A549 (cell line): ENCODE measurements around the gene LGALS7B. TPM values are rescaled to one million over a fixed set of nuclear protein-coding genes. Genes with fewer than 3 reads are reported as not detected.
"Not testable (repeated sequence)": the region's sequence is repeated elsewhere in the genome, so short reads cannot be mapped to it uniquely, and the experiment has no call there.

ENCODE experiments used
- ATAC-seq, 2 experiments: fragments of 200-7000 bp in 1 of 2; fragments of >200 bp in 1 of 2; cut with Nextera tagmentation in 1 of 2; cut with Tn5 transposase in 1 of 2; 3 replicates each; pipeline versions ENCODE4 v1.8.0 to v1.9.1; 2018 to 2020; ENCODE audit warnings: mild to moderate bottlenecking in 1 of 2, moderate library complexity in 1 of 2
- CTCF ChIA-PET: fragments of 300-600 bp; sonication (Branson Sonifier 250); formaldehyde crosslinking; extraction: SDS; loops from one replicate; lab custom pipeline; 2021; ENCODE audit warnings: antibody characterized with exemption, inconsistent platforms; lab: Yijun Ruan, JAX
- POLR2A ChIA-PET: fragments of 350-600 bp; formaldehyde crosslinking; extraction: SDS; loops from one replicate; lab custom pipeline; 2021; ENCODE audit warnings: antibody characterized with exemption, inconsistent platforms; lab: Yijun Ruan, JAX
- DNase-seq, 2 experiments: peaks; one replicate each; pipeline versions ENCODE4 v3.0.0 to v3.0.0-alpha.2; 2011 to 2016; ENCODE audit warnings: low read depth in 1 of 2, low spot score in 1 of 2
- FAIRE-seq: peaks from 2 replicates; lab custom pipeline; 2011; peaks lifted over from hg19 to GRCh38; lab: Jason Lieb, UNC
- H3K27ac ChIP-seq, 2 experiments: fragments of >200 bp; sonication (Bioruptor Twin); formaldehyde crosslinking; 3 replicates each; pipeline ENCODE4 v1.5.1; 2016 to 2017
- H3K4me1 ChIP-seq: fragments of >200 bp; sonication (Bioruptor Twin); formaldehyde crosslinking; 3 replicates; pipeline ENCODE4 v1.6.1; 2016
- H3K4me2 ChIP-seq: fragments of >200 bp; sonication (Bioruptor Twin); formaldehyde crosslinking; 3 replicates; pipeline ENCODE4 v1.6.1; 2016
- H3K4me3 ChIP-seq: fragments of >200 bp; sonication (Bioruptor Twin); formaldehyde crosslinking; 3 replicates; pipeline ENCODE4 v1.5.1; 2016
- H3K9me3 ChIP-seq: fragments of >200 bp; sonication (Bioruptor Twin); formaldehyde crosslinking; 3 replicates; pipeline ENCODE4 v1.6.1; 2016
- BCL3 ChIP-seq: fragments of >200 bp; sonication (Bioruptor Twin); formaldehyde crosslinking; IDR thresholded peaks from 3 replicates; pipeline ENCODE4 v1.6.1; 2016
- CEBPB ChIP-seq, 2 experiments: fragments of >200 bp in 1 of 2; sonication (Bioruptor Twin) in 1 of 2; formaldehyde crosslinking in 1 of 2; IDR thresholded peaks; 2 replicates each; pipeline ENCODE4 v1.6.1; 2012 to 2016
- CHD2 ChIP-seq: fragments of 150-350 bp; IDR thresholded peaks from 2 replicates; pipeline ENCODE4 v1.6.1; 2014; ENCODE audit warnings: low read length; ENCODE audit not compliant: partially characterized antibody
- CHD4 ChIP-seq: fragments of 200-600 bp; sonication (generic); IDR thresholded peaks from 2 replicates; pipeline ENCODE4 v1.6.1; 2016; ENCODE audit warnings: antibody characterized with exemption, mild to moderate bottlenecking, borderline replicate concordance
- E2F6 ChIP-seq: IDR thresholded peaks from 2 replicates; pipeline ENCODE4 v1.6.1; 2012; ENCODE audit warnings: low read depth, borderline replicate concordance
- EHMT2 ChIP-seq: fragments of 200-600 bp; sonication (generic); IDR thresholded peaks from 2 replicates; pipeline ENCODE4 v1.6.1; 2016; ENCODE audit warnings: antibody characterized with exemption, low read depth, mild to moderate bottlenecking, moderate library complexity
- EP300 ChIP-seq, 2 experiments: fragments of >200 bp; sonication (Bioruptor Twin); formaldehyde crosslinking; IDR thresholded peaks; 2 replicates in 1 of 2; 3 replicates in 1 of 2; pipeline ENCODE4 v1.6.1; 2016 to 2017
- FOSL2 ChIP-seq, 2 experiments: fragments of 450-650 bp in 1 of 2; fragments of >200 bp in 1 of 2; sonication (Bioruptor Twin) in 1 of 2; formaldehyde crosslinking; IDR thresholded peaks; 2 replicates each; pipeline versions ENCODE4 v1.5.0 to v1.6.1; 2016 to 2020; ENCODE audit warnings: mild to moderate bottlenecking in 1 of 2, moderate library complexity in 1 of 2
- GATA3 ChIP-seq: IDR thresholded peaks from 2 replicates; pipeline ENCODE4 v1.6.1; 2012; ENCODE audit warnings: borderline replicate concordance
- HES2 ChIP-seq: fragments of >200 bp; sonication (Bioruptor Twin); formaldehyde crosslinking; IDR thresholded peaks from 2 replicates; pipeline ENCODE4 v1.6.1; 2016
- HEYL ChIP-seq: fragments of 250-450 bp; sonication (Bioruptor Pico); IDR thresholded peaks from 2 replicates; pipeline ENCODE4 v1.8.0; 2021; ENCODE audit warnings: mild to moderate bottlenecking, moderate library complexity
- HMGXB4 ChIP-seq: fragments of 250-450 bp; sonication (Bioruptor Pico); IDR thresholded peaks from 2 replicates; pipeline ENCODE4 v1.5.0; 2021; ENCODE audit warnings: mild to moderate bottlenecking, moderate library complexity, borderline replicate concordance
- HOXA7 ChIP-seq: fragments of 250-450 bp; sonication (Bioruptor Pico); IDR thresholded peaks from 2 replicates; pipeline ENCODE4 v1.5.0; 2020; ENCODE audit warnings: mild to moderate bottlenecking, moderate library complexity
- HOXB13 ChIP-seq: fragments of 250-450 bp; sonication (Bioruptor Pico); IDR thresholded peaks from 2 replicates; pipeline ENCODE4 v1.5.0; 2020; ENCODE audit warnings: low read depth, mild to moderate bottlenecking, moderate library complexity
- KDM1A ChIP-seq: fragments of 200-600 bp; sonication (generic); IDR thresholded peaks from 2 replicates; pipeline ENCODE4 v1.6.1; 2016; ENCODE audit warnings: low read depth, mild to moderate bottlenecking
- MAFK ChIP-seq: fragments of 450-650 bp; IDR thresholded peaks from 2 replicates; pipeline ENCODE4 v1.6.1; 2014; ENCODE audit not compliant: partially characterized antibody
- NR3C1 ChIP-seq: fragments of >200 bp; sonication (Bioruptor Twin); formaldehyde crosslinking; IDR thresholded peaks from 3 replicates; pipeline ENCODE4 v1.6.1; 2017
- PBX3 ChIP-seq: IDR thresholded peaks from 2 replicates; pipeline ENCODE4 v1.6.1; 2012
- PHF8 ChIP-seq: fragments of 200-600 bp; sonication (generic); IDR thresholded peaks from 2 replicates; pipeline ENCODE4 v1.6.1; 2016; ENCODE audit warnings: low read depth, mild to moderate bottlenecking, antibody characterized with exemption, moderate library complexity, borderline replicate concordance
- RARB ChIP-seq: fragments of 250-450 bp; sonication (Bioruptor Pico); IDR thresholded peaks from 2 replicates; pipeline ENCODE4 v1.8.0; 2021; ENCODE audit warnings: mild to moderate bottlenecking, moderate library complexity
- ZFP36 ChIP-seq: fragments of 450-650 bp; IDR thresholded peaks from 2 replicates; pipeline ENCODE4 v1.6.1; 2014; ENCODE audit warnings: borderline replicate concordance; ENCODE audit not compliant: partially characterized antibody
- WGBS: methylation state at CpG from one replicate; pipeline ENCODE4 v1.1.6; 2017; ENCODE audit errors: missing lambda C conversion rate; 5-methylcytosine and 5-hydroxymethylcytosine counted together
- polyA plus RNA-seq, 4 experiments: library from polyadenylated mRNA; depleted of rRNA in 3 of 4; stranded (reverse); fragments of >200 nt; fragmentation: RNase III in 1 of 4; extraction: RNeasy Plus Mini Kit Qiagen cat#74134 plus additional on column Dnase treatment in 1 of 4; gene quantifications; 2 replicates in 3 of 4; 3 replicates in 1 of 4; pipeline ENCODE4 v1.2.3, GENCODE V29; 2011 to 2017

The LGALS7B gene
- polyA plus RNA-seq, 2 of the 4 experiments (the other 2 are of a cell fraction): 0.27 TPM; not detected in 1

GRCh38 chr19:38826856-38827551 is 38.0 kb downstream of the LGALS7B start (continued):
- TF ChIP-seq FOSL2 (IDR thresholded peaks at IDR 0.05): no peak
- TF ChIP-seq FOSL2 (CRISPR knock-in tag; IDR thresholded peaks at IDR 0.05): no peak
- TF ChIP-seq EP300 (IDR thresholded peaks at IDR 0.05): no peak
- no peak for TF ChIP-seq EHMT2

- TF ChIP-seq CEBPB (IDR thresholded peaks at IDR 0.05): peak; percentile 87 to 89
- peak; percentile 69; the same call in 1 of the 2 replicates for TF ChIP-seq HES2
- TF ChIP-seq, all 56 proteins: peak for 2; not testable (repeated sequence) for 54
- not testable (repeated sequence) for H3K4me3 ChIP-seq, H3K9me3 ChIP-seq, H3K4me2 ChIP-seq, DNase-seq, ATAC-seq, FAIRE-seq
- peak overlapping the region in 1 of 2 experiments; percentile 88; a peak in 3 of 6 replicates for H3K27ac ChIP-seq
- CTCF ChIA-PET: interaction anchor here (0.5 to 3.5 kb wide), 9 partner anchors 9 to 286 kb away, joined by 3 to 20 read pairs (median 4); no protein-coding TSS in a partner anchor
- peaks cover 33% of the 10 kb centered on the region for H3K4me1 ChIP-seq
- 92% methylated on average over 7 of the region's 7 CpGs for WGBS
- POLR2A ChIA-PET: interaction anchor here (0.6 to 1.3 kb wide), 6 partner anchors 15 to 561 kb away, joined by 3 to 7 read pairs (median 4); no protein-coding TSS in a partner anchor
These were observed 40.2 kb downstream of the LGALS7B start for GRCh38 chr19:38829203-38829602.

- ChIA-PET POLR2A (interaction anchor here (0.5 to 1.3 kb wide), 3 partner anchors 16 to 312 kb away, joined by 3 to 7 read pairs (median 4); no protein-coding TSS in a partner anchor), CTCF (interaction anchor here (0.6 to 4.3 kb wide), 17 partner anchors 10 to 286 kb away, joined by 3 to 21 read pairs (median 4); partner anchors contain the start of genes LGALS4, MRPS12 and SARS2)
- ATAC-seq (no peak), DNase-seq (no peak), FAIRE-seq (peak; percentile 46)
- H3K4me3 ChIP-seq: no peak overlapping the region; the same call in 2 of the 3 replicates
- H3K4me2 ChIP-seq: peak overlapping the region; percentile 74
- TF ChIP-seq ZFP36: no peak
- TF ChIP-seq MAFK: peak; percentile 95
- TF ChIP-seq KDM1A: no peak
- TF ChIP-seq PHF8: no peak
- peak overlapping the region; percentile 88; a peak in 5 of 6 replicates for H3K27ac ChIP-seq
- peaks cover 39% of the 10 kb centered on the region for H3K4me1 ChIP-seq
- no peaks in the 10 kb centered on the region for H3K9me3 ChIP-seq
- 78% methylated on average over 4 of the region's 4 CpGs for WGBS
These were observed 41.2 kb downstream of the LGALS7B start for GRCh38 chr19:38830039-38830733.

GRCh38 chr19:38831142-38831605 is 42.2 kb downstream of the LGALS7B start:
- POLR2A ChIA-PET: interaction anchor here (0.8 to 1.9 kb wide), 17 partner anchors 9 to 605 kb away, joined by 3 to 53 read pairs (median 7); partner anchors contain the start of genes ACTN4, CAPN12, HNRNPL and MRPS12
- CTCF ChIA-PET: interaction anchor here (0.6 to 4.3 kb wide), 17 partner anchors 9 to 428 kb away, joined by 3 to 21 read pairs (median 4); partner anchors contain the start of genes CAPN12, FAM98C, LGALS4 and MRPS12
- Histone ChIP-seq H3K4me2 (peak overlapping the region; percentile 74), H3K4me3 (peak overlapping the region; percentile 55), H3K27ac (peak overlapping the region; percentile 88), H3K9me3 (no peaks in the 10 kb centered on the region), H3K4me1 (peaks cover 49% of the 10 kb centered on the region)
- ATAC-seq: peak; percentile 57 to 58
- 5% methylated on average over 16 of the region's 16 CpGs for WGBS
- TF ChIP-seq HOXA7 (CRISPR knock-in tag): no peak
- TF ChIP-seq E2F6: no peak
- TF ChIP-seq GATA3: no peak
- no peak for TF ChIP-seq CHD2
- no peak for TF ChIP-seq NR3C1
- no peak for TF ChIP-seq FOSL2 (IDR thresholded peaks at IDR 0.05)
- TF ChIP-seq FOSL2 (CRISPR knock-in tag; IDR thresholded peaks at IDR 0.05): no peak
- no peak for TF ChIP-seq PBX3
- no peak for TF ChIP-seq HEYL (CRISPR knock-in tag)
- peak; percentile 53; the same call in 1 of the 2 replicates for TF ChIP-seq HOXB13 (CRISPR knock-in tag)
- TF ChIP-seq RARB (CRISPR knock-in tag): 0 out of 2 replicates have a peak, but pooled peaks have one; percentile 75
- TF ChIP-seq BCL3: no peak
- no peak for TF ChIP-seq HMGXB4 (CRISPR knock-in tag)
- peak; percentile 89 for TF ChIP-seq ZFP36
- no peak for TF ChIP-seq CHD4
- TF ChIP-seq, all 56 proteins: peak for 3
- DNase-seq (peak; percentile 73 to 78), FAIRE-seq (peak; percentile 90)
